ENCODE results near the gene MFSD2A. TPM values are rescaled to one million over a fixed set of nuclear protein-coding genes. Genes with fewer than 3 reads are reported as not detected.

MFSD2A gene
- total RNA-seq, 4 donors from 2014 or later, result 0.95 to 75.9 (median 41.1) TPM

- DNase-seq (ENCODE audit: low spot score), result no peak
- no peak for ATAC-seq (ENCODE audit: low FRiP score)
- TF ChIP-seq, protein P1, sequence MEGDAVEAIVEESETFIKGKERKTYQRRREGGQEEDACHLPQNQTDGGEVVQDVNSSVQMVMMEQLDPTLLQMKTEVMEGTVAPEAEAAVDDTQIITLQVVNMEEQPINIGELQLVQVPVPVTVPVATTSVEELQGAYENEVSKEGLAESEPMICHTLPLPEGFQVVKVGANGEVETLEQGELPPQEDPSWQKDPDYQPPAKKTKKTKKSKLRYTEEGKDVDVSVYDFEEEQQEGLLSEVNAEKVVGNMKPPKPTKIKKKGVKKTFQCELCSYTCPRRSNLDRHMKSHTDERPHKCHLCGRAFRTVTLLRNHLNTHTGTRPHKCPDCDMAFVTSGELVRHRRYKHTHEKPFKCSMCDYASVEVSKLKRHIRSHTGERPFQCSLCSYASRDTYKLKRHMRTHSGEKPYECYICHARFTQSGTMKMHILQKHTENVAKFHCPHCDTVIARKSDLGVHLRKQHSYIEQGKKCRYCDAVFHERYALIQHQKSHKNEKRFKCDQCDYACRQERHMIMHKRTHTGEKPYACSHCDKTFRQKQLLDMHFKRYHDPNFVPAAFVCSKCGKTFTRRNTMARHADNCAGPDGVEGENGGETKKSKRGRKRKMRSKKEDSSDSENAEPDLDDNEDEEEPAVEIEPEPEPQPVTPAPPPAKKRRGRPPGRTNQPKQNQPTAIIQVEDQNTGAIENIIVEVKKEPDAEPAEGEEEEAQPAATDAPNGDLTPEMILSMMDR (IDR thresholded peaks at IDR 0.05), result no peak
Measured at GRCh38 chr1:39928809-39929587, 25.9 kb upstream of the MFSD2A start.

GRCh38 chr1:39933956-39934941, 20.7 kb upstream of the MFSD2A start:
- peak; percentile 88 for DNase-seq (ENCODE audit: low spot score)
- ATAC-seq (ENCODE audit: low FRiP score), result peak; percentile 97
- TF ChIP-seq, protein P1 (IDR thresholded peaks at IDR 0.05), result no peak

DNA sequence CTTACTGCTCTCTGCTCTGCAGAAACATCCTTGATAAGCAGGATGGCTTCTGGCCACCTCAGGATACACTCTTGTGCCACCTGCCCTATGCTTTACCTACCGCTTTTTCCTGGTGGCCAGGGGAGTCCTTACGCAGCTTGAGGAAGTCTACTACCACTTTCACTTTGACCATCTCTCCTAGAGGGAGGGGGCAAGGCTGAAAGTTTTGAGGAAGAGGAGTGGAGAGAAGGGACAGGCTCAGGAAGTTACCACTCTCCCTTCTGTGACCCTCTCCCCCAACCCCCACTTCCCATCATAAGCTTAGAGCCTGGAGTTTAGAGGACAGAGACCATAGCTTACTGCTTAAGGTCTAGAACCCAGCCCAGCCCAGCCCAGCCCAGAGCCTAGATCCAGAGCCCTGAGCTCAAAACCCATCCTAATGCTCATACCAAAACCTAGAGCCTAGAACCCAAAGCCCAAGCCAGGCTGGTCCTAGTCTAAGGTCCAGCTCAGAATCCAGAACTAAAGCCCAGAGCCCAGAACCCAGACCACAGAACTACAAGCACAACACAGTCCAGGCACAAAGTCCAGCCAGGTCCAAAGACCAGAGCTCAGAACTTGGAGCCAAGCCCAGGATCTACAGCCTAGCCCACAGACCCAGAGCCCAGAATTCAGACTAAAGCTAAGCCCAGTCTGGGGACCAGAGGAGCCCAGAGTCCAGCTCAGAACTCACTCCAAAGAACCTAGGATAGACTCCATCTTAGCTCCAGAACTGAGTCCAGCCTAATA, 18.0 kb upstream of the MFSD2A start:
- ATAC-seq (ENCODE audit: low FRiP score) (no peak), DNase-seq (ENCODE audit: low spot score) (no peak)
- TF ChIP-seq, protein P1 (IDR thresholded peaks at IDR 0.05), result no peak

DNA sequence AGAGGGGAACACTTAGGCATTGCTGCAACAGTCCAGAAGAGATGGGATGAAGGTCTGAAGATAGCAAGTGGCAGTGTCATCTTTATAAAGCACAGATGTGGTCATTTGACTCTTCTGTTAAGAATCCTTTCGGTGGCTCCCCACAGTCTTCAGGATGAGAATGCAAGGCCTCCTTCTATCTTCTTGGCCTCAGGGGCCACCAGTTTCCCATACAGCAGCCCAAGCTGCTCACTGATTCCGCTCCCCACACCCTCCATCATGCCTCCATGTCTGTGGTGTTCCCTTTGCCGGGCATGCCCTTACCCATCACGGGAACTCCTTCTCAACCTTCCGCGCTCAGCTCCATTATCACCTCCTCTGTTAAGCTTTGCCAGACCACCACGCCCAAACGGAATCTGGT, 16.1 kb upstream of the MFSD2A start:
- TF ChIP-seq, protein P1 (IDR thresholded peaks at IDR 0.05), result no peak
- ATAC-seq (ENCODE audit: low FRiP score) (no peak), DNase-seq (ENCODE audit: low spot score) (no peak)

DNA sequence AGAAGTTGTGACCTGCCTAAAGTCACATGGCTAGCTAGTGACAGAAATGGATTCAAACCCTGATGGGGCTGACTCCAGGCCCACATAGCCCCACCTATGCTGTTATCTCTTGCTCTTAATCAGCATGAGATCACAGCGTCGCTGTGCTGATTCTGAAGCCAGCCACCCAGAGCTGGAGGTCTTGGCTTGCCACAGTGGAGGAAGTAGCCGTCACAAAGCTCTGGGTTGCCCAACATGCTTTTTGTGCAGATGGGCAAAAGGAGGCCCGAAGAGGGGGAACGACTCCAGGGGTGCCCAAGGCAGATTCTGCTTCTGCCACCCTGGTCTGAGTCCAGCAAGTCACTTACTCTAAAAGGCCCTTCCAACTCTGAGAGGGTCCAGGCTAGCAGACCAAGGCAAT, 14.7 kb upstream of the MFSD2A start:
- TF ChIP-seq, protein P1 (IDR thresholded peaks at IDR 0.05), result no peak
- DNase-seq (ENCODE audit: low spot score), result no peak
- no peak for ATAC-seq (ENCODE audit: low FRiP score)

GRCh38 chr1:39940980-39941871, 13.7 kb upstream of the MFSD2A start:
- DNase-seq (ENCODE audit: low spot score) (no peak), ATAC-seq (ENCODE audit: low FRiP score) (no peak)
- TF ChIP-seq, protein P1 (IDR thresholded peaks at IDR 0.05), result no peak
